Chondrocyte (in vitro differentiated cells): ENCODE data around the gene CEACAM21. TPM values are rescaled to one million over a fixed set of nuclear protein-coding genes. Genes with fewer than 3 reads are reported as not detected.
"Not testable (repeated sequence)": the region's sequence is repeated elsewhere in the genome, so short reads cannot be mapped to it uniquely, and the experiment has no call there.

ENCODE experiments used
- DNase-seq: peaks from one replicate; pipeline ENCODE4 v3.0.0; 2021; ENCODE audit warnings: mixed read lengths, low spot score
- H3K27ac Mint-ChIP-seq: one replicate; pipeline ENCODE4 v1.8.0; 2021; ENCODE audit warnings: mild to moderate bottlenecking, moderate library complexity, mixed read lengths; ENCODE audit not compliant: unreplicated experiment
- H3K27me3 Mint-ChIP-seq: 2 replicates; pipeline ENCODE4 v1.8.0; 2021; ENCODE audit warnings: low read depth, mixed read lengths
- H3K36me3 Mint-ChIP-seq: 2 replicates; pipeline ENCODE4 v1.8.0; 2021; ENCODE audit warnings: low read depth, mixed read lengths
- H3K4me1 Mint-ChIP-seq: 2 replicates; pipeline ENCODE4 v1.8.0; 2021; ENCODE audit warnings: low read depth, mild to moderate bottlenecking, mixed read lengths
- H3K4me3 Mint-ChIP-seq: one replicate; pipeline ENCODE4 v1.8.0; 2021; ENCODE audit warnings: mild to moderate bottlenecking, moderate library complexity, mixed read lengths; ENCODE audit not compliant: unreplicated experiment
- H3K9me3 Mint-ChIP-seq: 2 replicates; pipeline ENCODE4 v1.8.0; 2021; ENCODE audit warnings: low read depth, mixed read lengths
- CTCF ChIP-seq: fragments of 200-600 bp; sonication (generic); IDR thresholded peaks from 2 replicates; pipeline ENCODE4 v1.5.0; 2021; ENCODE audit warnings: antibody characterized with exemption, mild to moderate bottlenecking, moderate library complexity
- total RNA-seq: library from RNA; stranded (reverse); gene quantifications from 3 replicates; pipeline ENCODE4 v1.2.1, GENCODE V29; 2021

Gene CEACAM21
- total RNA-seq, 1 donor from 2014 or later: not detected

GRCh38 chr19:41577144-41577830 lies 1.3 kb downstream of the CEACAM21 start:
- Mint-ChIP-seq H3K4me1 (no peaks in the 10 kb centered on the region), H3K36me3 (no peaks in the 10 kb centered on the region), H3K9me3 (peaks cover 18% of the 10 kb centered on the region), H3K27me3 (peaks cover 28% of the 10 kb centered on the region), H3K4me3 (no peak overlapping the region), H3K27ac (no peak overlapping the region)
- TF ChIP-seq CTCF: no peak
- no peak for DNase-seq

GRCh38 chr19:41577833-41578232 lies 1.9 kb downstream of the CEACAM21 start:
- DNase-seq: no peak
- H3K9me3 Mint-ChIP-seq: peaks cover 20% of the 10 kb centered on the region
- no peaks in the 10 kb centered on the region for H3K4me1 Mint-ChIP-seq
- no peak for TF ChIP-seq CTCF
- H3K4me3 Mint-ChIP-seq: no peak overlapping the region
- H3K27me3 Mint-ChIP-seq: peaks cover 25% of the 10 kb centered on the region
- H3K27ac Mint-ChIP-seq: no peak overlapping the region
- H3K36me3 Mint-ChIP-seq: no peaks in the 10 kb centered on the region

- Mint-ChIP-seq H3K4me3 (no peak overlapping the region), H3K9me3 (peaks cover 31% of the 10 kb centered on the region), H3K4me1 (no peaks in the 10 kb centered on the region), H3K27me3 (peaks cover 17% of the 10 kb centered on the region), H3K36me3 (no peaks in the 10 kb centered on the region), H3K27ac (no peak overlapping the region)
- no peak for DNase-seq
- TF ChIP-seq CTCF: no peak
Observed at GRCh38 chr19:41578886-41579285, 2.9 kb downstream of the CEACAM21 start.

- not testable (repeated sequence) for H3K36me3 Mint-ChIP-seq, DNase-seq, H3K27ac Mint-ChIP-seq, H3K27me3 Mint-ChIP-seq, H3K4me1 Mint-ChIP-seq, H3K4me3 Mint-ChIP-seq
- peaks cover 32% of the 10 kb centered on the region for H3K9me3 Mint-ChIP-seq
Observed at GRCh38 chr19:41581068-41581467, 5.1 kb downstream of the CEACAM21 start.

- not testable (repeated sequence) for H3K27me3 Mint-ChIP-seq, H3K36me3 Mint-ChIP-seq, DNase-seq, H3K27ac Mint-ChIP-seq, H3K4me3 Mint-ChIP-seq, H3K4me1 Mint-ChIP-seq
- peaks cover 32% of the 10 kb centered on the region for H3K9me3 Mint-ChIP-seq
Observed at GRCh38 chr19:41582577-41583182, 6.7 kb downstream of the CEACAM21 start.

GRCh38 chr19:41584260-41584810 lies 8.4 kb downstream of the CEACAM21 start:
- H3K36me3 Mint-ChIP-seq: no peaks in the 10 kb centered on the region
- H3K9me3 Mint-ChIP-seq: peaks cover 32% of the 10 kb centered on the region
- H3K4me1 Mint-ChIP-seq: no peaks in the 10 kb centered on the region
- peaks cover 3% of the 10 kb centered on the region for H3K27me3 Mint-ChIP-seq
- no peak for DNase-seq
- no peak overlapping the region for H3K4me3 Mint-ChIP-seq
- H3K27ac Mint-ChIP-seq: no peak overlapping the region
- TF ChIP-seq CTCF: no peak
